HCT116 (cell line): Measurements from ENCODE around the gene MAN1A1. TPM values are rescaled to one million over a fixed set of nuclear protein-coding genes. Genes with fewer than 3 reads are reported as not detected.

Source experiments
- ATAC-seq: fragments of 200-7000 bp; cut with Tn5 transposase; 2 replicates; pipeline ENCODE4 v1.9.1; 2020; ENCODE audit warnings: mild to moderate bottlenecking, moderate library complexity
- BruUV-seq: library from RNA; stranded (reverse); fragments of 400-500 nt; replicated peaks from 2 replicates; lab custom pipeline; 2021; lab: Mats Ljungman, UMichigan
- CTCF ChIA-PET: fragments of 300-600 bp; sonication (Branson Sonifier 250); formaldehyde crosslinking; loops from one replicate; lab custom pipeline; 2021; ENCODE audit warnings: antibody characterized with exemption; lab: Charles Lee
- POLR2A ChIA-PET: fragments of 300-600, 350-600 bp; sonication (Branson Sonifier 250); formaldehyde crosslinking; loops from one replicate; lab custom pipeline; 2021; ENCODE audit warnings: antibody characterized with exemption; lab: Charles Lee
- RAD21 ChIA-PET, 2 experiments: fragments of 300-600 bp; sonication (Branson Sonifier 250); formaldehyde crosslinking; loops; one replicate each; lab custom pipeline; 2023; ENCODE audit warnings: low total read pairs in 2 of 2; ENCODE audit not compliant: uncharacterized antibody in 2 of 2, unreplicated experiment in 2 of 2, low non-redundant PET in 1 of 2; lab: Charles Lee
- DNase-seq: peaks from one replicate; pipeline ENCODE4 v3.0.0-alpha.2; 2010; ENCODE audit warnings: low read depth, low spot score
- H2AFZ ChIP-seq: fragments of 200-600 bp; shearing (Covaris generic), sonication (generic); 2 replicates; pipeline ENCODE4 v1.6.1; 2017; ENCODE audit warnings: low read depth, mixed run types, mixed read lengths, antibody characterized with exemption, low read length; ENCODE audit not compliant: poor library complexity, severe bottlenecking
- H3K27ac ChIP-seq: 2 replicates; pipeline ENCODE4 v1.5.1; 2012; ENCODE audit warnings: low read depth, low read length
- H3K27me3 ChIP-seq: fragments of 200-600 bp; sonication (generic); 2 replicates; pipeline ENCODE4 v1.6.1; 2016; ENCODE audit warnings: mixed run types, low read length, mixed read lengths; ENCODE audit not compliant: insufficient read depth
- H3K36me3 ChIP-seq, 2 experiments: fragments of 200-500 bp in 1 of 2; fragments of 200-600 bp in 1 of 2; sonication (Bioruptor generic) in 1 of 2; sonication (generic) in 1 of 2; 2 replicates each; pipeline versions ENCODE4 v1.5.1 to v1.6.1; 2014 to 2016; ENCODE audit warnings: low read length in 2 of 2, inconsistent platforms in 1 of 2, mixed read lengths in 1 of 2, mixed run types in 1 of 2; ENCODE audit not compliant: insufficient read depth in 2 of 2, control insufficient read depth in 1 of 2
- H3K4me1 ChIP-seq, 2 experiments: fragments of 200-600 bp in 1 of 2; sonication (generic) in 1 of 2; 2 replicates each; pipeline versions ENCODE4 v1.5.1 to v1.6.1; 2012 to 2017; ENCODE audit warnings: low read length in 2 of 2, inconsistent platforms in 1 of 2, mild to moderate bottlenecking in 1 of 2, mixed read lengths in 1 of 2, mixed run types in 1 of 2, moderate library complexity in 1 of 2; ENCODE audit not compliant: insufficient read depth in 2 of 2, control insufficient read depth in 1 of 2
- H3K4me2 ChIP-seq: fragments of 200-600 bp; sonication (generic); 2 replicates; pipeline ENCODE4 v1.6.1; 2017; ENCODE audit warnings: mixed run types, low read length, mixed read lengths
- H3K4me3 ChIP-seq, 2 experiments: fragments of 200-600 bp in 1 of 2; sonication (generic) in 1 of 2; replicated peaks in 1 of 2; 2 replicates each; pipeline ENCODE4 v1.5.1; 2011 to 2016; ENCODE audit warnings: low read length in 2 of 2, control low read depth in 1 of 2, low read depth in 1 of 2, mild to moderate bottlenecking in 1 of 2, mixed read lengths in 1 of 2, mixed run types in 1 of 2
- H3K79me2 ChIP-seq: fragments of 200-600 bp; sonication (generic); 2 replicates; pipeline ENCODE4 v1.6.1; 2017; ENCODE audit warnings: mild to moderate bottlenecking, mixed run types, low read length, moderate library complexity, mixed read lengths; ENCODE audit not compliant: insufficient read depth
- H3K9ac ChIP-seq: fragments of 200-600 bp; sonication (generic); 2 replicates; pipeline ENCODE4 v1.6.1; 2016; ENCODE audit warnings: low read length, mixed read lengths
- H3K9me2 ChIP-seq: fragments of 200-600 bp; sonication (generic), shearing (Covaris generic); 2 replicates; pipeline ENCODE4 v1.6.1; 2017; ENCODE audit warnings: mixed run types, mild to moderate bottlenecking, moderate library complexity; ENCODE audit not compliant: insufficient read depth
- H3K9me3 ChIP-seq, 2 experiments: fragments of 200-500 bp in 1 of 2; fragments of 200-600 bp in 1 of 2; sonication (Bioruptor generic) in 1 of 2; sonication (generic) in 1 of 2; 2 replicates each; pipeline ENCODE4 v1.6.1; 2014 to 2017; ENCODE audit warnings: low read length in 2 of 2, mixed read lengths in 2 of 2, inconsistent platforms in 1 of 2, low read depth in 1 of 2, mild to moderate bottlenecking in 1 of 2, mixed run types in 1 of 2, moderate library complexity in 1 of 2; ENCODE audit not compliant: control insufficient read depth in 1 of 2, insufficient read depth in 1 of 2
- H4K20me1 ChIP-seq: fragments of 200-600 bp; sonication (generic), shearing (Covaris generic); 2 replicates; pipeline ENCODE4 v1.6.1; 2017; ENCODE audit warnings: mixed run types, mild to moderate bottlenecking, moderate library complexity; ENCODE audit not compliant: insufficient read depth
- ATF3 ChIP-seq: IDR thresholded peaks from 2 replicates; pipeline ENCODE4 v1.6.1; 2012
- CBX3 ChIP-seq: IDR thresholded peaks from 2 replicates; pipeline ENCODE4 v1.6.1; 2012; ENCODE audit warnings: low read depth
- CTCF ChIP-seq, 3 experiments: fragments of 200-600 bp in 1 of 3; sonication (generic) in 1 of 3; IDR thresholded peaks in 2 of 3; conservative IDR thresholded peaks in 1 of 3; 2 replicates each; pipeline ENCODE4 v1.5.1; 2012 to 2017; ENCODE audit warnings: low read depth in 2 of 3, low read length in 2 of 3, antibody characterized with exemption in 1 of 3, borderline replicate concordance in 1 of 3, control low read depth in 1 of 3, mild to moderate bottlenecking in 1 of 3, mixed read lengths in 1 of 3, mixed run types in 1 of 3, moderate library complexity in 1 of 3; ENCODE audit not compliant: insufficient read depth in 1 of 3
- EGR1 ChIP-seq: IDR thresholded peaks from 2 replicates; pipeline ENCODE4 v1.6.1; 2012; ENCODE audit warnings: low read depth
- ELF1 ChIP-seq: IDR thresholded peaks from 2 replicates; pipeline ENCODE4 v1.6.1; 2012; ENCODE audit warnings: low read depth, borderline replicate concordance
- EZH2 ChIP-seq: fragments of 200-600 bp; sonication (generic); IDR thresholded peaks from 2 replicates; pipeline ENCODE4 v1.6.1; 2017; ENCODE audit warnings: antibody characterized with exemption, mixed run types
- EZH2phosphoT487 ChIP-seq: fragments of 200-600 bp; IDR thresholded peaks from 2 replicates; pipeline ENCODE4 v1.6.1; 2018; ENCODE audit warnings: antibody characterized with exemption, borderline replicate concordance
- FOSL1 ChIP-seq: IDR thresholded peaks from 2 replicates; pipeline ENCODE4 v1.6.1; 2012; ENCODE audit warnings: low read depth
- JUND ChIP-seq: IDR thresholded peaks from 2 replicates; pipeline ENCODE4 v1.6.1; 2012
- MAX ChIP-seq: IDR thresholded peaks from 2 replicates; pipeline ENCODE4 v1.6.1; 2012
- POLR2AphosphoS5 ChIP-seq: IDR thresholded peaks from 2 replicates; pipeline ENCODE4 v1.6.1; 2011; ENCODE audit warnings: mild to moderate bottlenecking, low read depth, low read length, moderate library complexity
- RAD21 ChIP-seq: IDR thresholded peaks from 2 replicates; pipeline ENCODE4 v1.6.1; 2012; ENCODE audit warnings: low read depth, mild to moderate bottlenecking
- REST ChIP-seq: IDR thresholded peaks from 2 replicates; pipeline ENCODE4 v1.6.1; 2012; ENCODE audit warnings: low read depth
- SIN3A ChIP-seq: IDR thresholded peaks from 2 replicates; pipeline ENCODE4 v1.6.1; 2012; ENCODE audit warnings: low read depth
- SP1 ChIP-seq: IDR thresholded peaks from 2 replicates; pipeline ENCODE4 v1.6.1; 2012; ENCODE audit warnings: low read depth
- TCF7L2 ChIP-seq: IDR thresholded peaks from 2 replicates; pipeline ENCODE4 v1.7.0; 2011; ENCODE audit warnings: borderline replicate concordance, inconsistent platforms; ENCODE audit not compliant: insufficient read depth, insufficient read length; ENCODE audit errors: extremely low read depth
- intact Hi-C: fragments of 100-400 bp; cut with micrococcal nuclease; formaldehyde crosslinking; loops from 2 replicates; pipeline ENCODE4 v1.10.0; 2022
- total RNA-seq: library from RNA; stranded (reverse); gene quantifications from one replicate; pipeline ENCODE4 v1.2.1, GENCODE V29; 2021; ENCODE audit not compliant: unreplicated experiment

MAN1A1 gene
- total RNA-seq, 1 experiment from 2014 or later, result 46.0 TPM

GRCh38 chr6:119280668-119281067 is 68.9 kb downstream of the MAN1A1 start:
- RAD21 ChIA-PET, result no interaction called here
- DNase-seq, result no peak
- H3K79me2 ChIP-seq, result no peaks in the 10 kb centered on the region

More at GRCh38 chr6:119280668-119281067, 68.9 kb downstream of the MAN1A1 start:
- no peak overlapping the region for H3K9ac ChIP-seq
- no peak for TF ChIP-seq CTCF (IDR thresholded peaks at IDR 0.05 in 2 of 3, conservative IDR thresholded peaks at IDR 0.05 in 1 of 3; ENCODE audit: borderline replicate concordance in 1 of 3, insufficient read depth in 1 of 3, low read depth in 2 of 3, low read length in 2 of 3)
- TF ChIP-seq ELF1, result no peak
- no peak for TF ChIP-seq SIN3A
- TF ChIP-seq EZH2phosphoT487, result no peak
- no peak for TF ChIP-seq MAX
- no peak for TF ChIP-seq REST
- TF ChIP-seq SP1, result no peak
- no peak for TF ChIP-seq EGR1
- no peak for TF ChIP-seq CBX3
- TF ChIP-seq RAD21, result no peak
- TF ChIP-seq EZH2, result no peak
- no peak for TF ChIP-seq TCF7L2
- no peak for TF ChIP-seq FOSL1
- no peak for TF ChIP-seq JUND
- no peak for TF ChIP-seq POLR2AphosphoS5
- no peak for TF ChIP-seq ATF3
- H3K4me3 ChIP-seq, result no peak overlapping the region
- intact Hi-C loops, result no loop called here
- no peaks in the 10 kb centered on the region for H3K9me2 ChIP-seq
- ATAC-seq, result no peak
- BruUV-seq, result no TSS peak
- no peaks in the 10 kb centered on the region for H3K27me3 ChIP-seq
- peak overlapping the region; percentile 47; the same call in 1 of the 2 replicates for H3K27ac ChIP-seq
- H2AFZ ChIP-seq, result no peak overlapping the region
- no peaks in the 10 kb centered on the region; a peak in 1 of 4 replicates for H3K36me3 ChIP-seq
- CTCF ChIA-PET, result no interaction called here
- H3K4me2 ChIP-seq, result no peak overlapping the region
- peaks cover 14 to 25% of the 10 kb centered on the region in 2 experiments; a peak in 3 of 4 replicates for H3K4me1 ChIP-seq
- POLR2A ChIA-PET, result no interaction called here
- no peaks in the 10 kb centered on the region for H4K20me1 ChIP-seq
- H3K9me3 ChIP-seq, result no peaks in the 10 kb centered on the region
